IPS-20b (cell line): Measurements from ENCODE around the gene SMAD2.

Experiments used
- H3K27ac ChIP-seq: one replicate; pipeline ENCODE4 v1.5.1; 2013; ENCODE audit warnings: low read length
- H3K27me3 ChIP-seq: 2 replicates; pipeline ENCODE4 v1.6.1; 2013; ENCODE audit warnings: mild to moderate bottlenecking, low read length, inconsistent platforms; ENCODE audit not compliant: insufficient read depth
- H3K36me3 ChIP-seq: 2 replicates; pipeline ENCODE4 v1.6.1; 2013; ENCODE audit warnings: low read depth, mild to moderate bottlenecking, inconsistent platforms, low read length, moderate library complexity; ENCODE audit not compliant: insufficient read depth
- H3K4me1 ChIP-seq: 2 replicates; pipeline ENCODE4 v1.6.1; 2013; ENCODE audit warnings: mild to moderate bottlenecking, control low read depth, inconsistent platforms, low read length, moderate library complexity; ENCODE audit not compliant: insufficient read depth
- H3K4me3 ChIP-seq: 2 replicates; pipeline ENCODE4 v1.5.1; 2013; ENCODE audit warnings: mild to moderate bottlenecking, low read length, inconsistent platforms
- H3K9ac ChIP-seq: 2 replicates; pipeline ENCODE4 v1.6.1; 2013; ENCODE audit warnings: low read depth, mild to moderate bottlenecking, inconsistent platforms, low read length, moderate library complexity
- H3K9me3 ChIP-seq: 2 replicates; pipeline ENCODE4 v1.6.1; 2013; ENCODE audit warnings: mild to moderate bottlenecking, low read depth, low read length, inconsistent platforms; ENCODE audit not compliant: insufficient read depth

Gene SMAD2

DNA sequence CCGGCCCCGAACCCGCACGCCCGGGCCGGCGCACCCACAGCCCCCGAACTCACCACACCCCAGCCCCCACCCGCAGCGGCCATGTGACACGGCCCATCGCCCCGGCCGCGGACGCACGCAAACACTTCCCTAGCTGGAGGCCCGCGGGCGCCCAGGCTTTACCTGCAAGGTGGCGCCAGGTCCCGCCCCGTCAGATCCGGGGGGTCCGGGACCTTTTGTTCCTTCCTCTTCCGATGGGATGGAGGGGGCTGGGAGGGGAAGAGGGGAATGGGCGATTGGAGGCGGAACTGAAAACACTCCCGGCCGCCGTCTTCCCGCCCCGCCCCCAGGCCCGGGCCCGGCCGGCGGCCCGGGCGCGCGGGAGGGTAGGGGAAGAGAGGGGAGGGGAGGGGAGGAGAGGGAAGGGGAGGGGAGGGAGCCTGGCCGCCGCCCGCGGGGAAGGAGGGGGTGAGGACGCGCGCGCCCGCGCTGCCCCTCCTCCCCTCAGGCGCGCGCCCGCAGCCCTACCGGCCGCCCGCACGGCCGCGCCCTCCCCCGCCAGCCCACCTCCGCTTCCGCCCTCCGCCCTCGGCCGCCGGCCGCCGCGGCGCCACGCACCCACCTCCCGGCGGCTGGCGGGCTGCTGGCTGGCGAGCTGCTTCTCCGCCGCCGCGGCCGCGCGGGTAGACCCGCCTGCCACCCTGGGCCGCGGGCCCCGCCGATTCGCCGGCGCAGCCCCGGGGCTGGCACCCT is at the start of gene SMAD2:
SMAD2 (minus strand) TSS at position 461 of the 732 bp plus-strand sequence. CDS start 33,903 bp downstream, outside the sequence.
- no peaks in the 10 kb centered on the region for H3K36me3 ChIP-seq
- peak within 1 kb of the TSS; percentile 96 for H3K4me3 ChIP-seq
- H3K9ac ChIP-seq, result peak within 1 kb of the TSS; percentile 95
- no peaks in the 10 kb centered on the region for H3K9me3 ChIP-seq
- peak within 1 kb of the TSS; percentile 92 for H3K27ac ChIP-seq
- H3K27me3 ChIP-seq, result no peaks in the 10 kb centered on the region
- H3K4me1 ChIP-seq, result peaks cover 37% of the 10 kb centered on the region

DNA sequence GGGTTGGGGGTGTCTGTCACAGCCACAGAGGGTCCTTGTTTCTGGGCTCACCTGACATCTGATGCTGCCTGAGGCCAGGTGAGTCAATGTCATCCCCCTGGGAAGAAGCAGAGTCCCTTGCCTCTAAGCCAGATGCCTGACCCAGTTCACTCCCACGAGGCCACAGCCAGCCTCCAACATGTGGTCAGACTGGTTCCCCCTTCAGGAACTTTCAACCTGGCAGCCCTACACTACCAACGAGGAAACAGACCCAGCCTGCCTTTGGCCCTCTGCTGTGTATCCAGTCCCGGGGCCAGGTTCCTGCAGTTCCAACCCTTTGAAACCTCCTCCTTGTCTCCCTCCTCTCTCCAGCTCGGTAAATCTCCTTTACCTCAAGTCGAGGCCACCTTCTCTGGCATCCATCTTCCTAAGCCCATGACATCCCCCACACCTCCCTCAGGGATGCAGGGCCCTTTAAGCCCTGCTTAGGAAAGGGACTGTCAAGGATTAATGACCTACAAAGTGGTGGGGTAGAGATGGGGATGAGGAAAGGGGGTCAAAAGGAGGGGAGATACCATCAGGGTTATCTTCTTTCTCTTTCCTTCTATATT is 49.2 kb upstream of the SMAD2 start:
- Histone ChIP-seq H3K36me3 (no peaks in the 10 kb centered on the region), H3K4me1 (peaks cover 30% of the 10 kb centered on the region; the same call in 1 of the 2 replicates), H3K27me3 (no peaks in the 10 kb centered on the region), H3K9ac (no peak overlapping the region), H3K4me3 (no peak overlapping the region), H3K27ac (no peak overlapping the region), H3K9me3 (no peaks in the 10 kb centered on the region)

- no peak overlapping the region for H3K9ac ChIP-seq
- H3K4me1 ChIP-seq, result peaks cover 28% of the 10 kb centered on the region; the same call in 1 of the 2 replicates
- no peaks in the 10 kb centered on the region for H3K9me3 ChIP-seq
- no peak overlapping the region for H3K4me3 ChIP-seq
- H3K27ac ChIP-seq, result no peak overlapping the region
- H3K36me3 ChIP-seq, result no peaks in the 10 kb centered on the region
- no peaks in the 10 kb centered on the region for H3K27me3 ChIP-seq
These were observed 48.1 kb upstream of the SMAD2 start for GRCh38 chr18:47978603-47979002.

GRCh38 chr18:47978141-47978540 is 47.7 kb upstream of the SMAD2 start:
- Histone ChIP-seq H3K9me3 (no peaks in the 10 kb centered on the region), H3K27me3 (no peaks in the 10 kb centered on the region), H3K4me1 (peaks cover 32% of the 10 kb centered on the region; the same call in 1 of the 2 replicates), H3K9ac (no peak overlapping the region), H3K27ac (no peak overlapping the region), H3K4me3 (no peak overlapping the region), H3K36me3 (no peaks in the 10 kb centered on the region)

DNA sequence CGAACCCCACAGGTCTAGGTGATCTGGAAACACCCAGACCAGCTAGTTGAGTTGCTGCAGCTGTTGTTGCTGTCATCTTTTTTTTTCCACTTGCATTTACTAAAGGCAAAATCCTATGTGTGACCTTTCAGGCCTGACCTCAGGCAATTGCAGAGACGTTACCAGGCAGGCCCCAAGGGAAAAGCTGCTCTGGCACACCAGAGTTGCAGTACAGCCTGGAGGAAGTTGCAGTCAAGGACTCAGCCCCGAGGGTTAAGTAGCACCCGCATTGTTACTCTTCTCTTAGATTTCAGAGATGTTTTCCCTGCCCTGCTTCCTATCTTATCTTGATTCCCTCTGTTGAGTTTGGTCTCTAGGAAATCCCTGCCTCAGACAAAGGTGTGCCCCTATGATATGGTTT is 45.2 kb upstream of the SMAD2 start:
- H3K36me3 ChIP-seq, result no peaks in the 10 kb centered on the region
- no peak overlapping the region for H3K9ac ChIP-seq
- H3K27ac ChIP-seq, result no peak overlapping the region
- H3K4me3 ChIP-seq, result no peak overlapping the region
- no peaks in the 10 kb centered on the region for H3K27me3 ChIP-seq
- no peaks in the 10 kb centered on the region for H3K9me3 ChIP-seq
- H3K4me1 ChIP-seq, result peaks cover 34% of the 10 kb centered on the region

DNA sequence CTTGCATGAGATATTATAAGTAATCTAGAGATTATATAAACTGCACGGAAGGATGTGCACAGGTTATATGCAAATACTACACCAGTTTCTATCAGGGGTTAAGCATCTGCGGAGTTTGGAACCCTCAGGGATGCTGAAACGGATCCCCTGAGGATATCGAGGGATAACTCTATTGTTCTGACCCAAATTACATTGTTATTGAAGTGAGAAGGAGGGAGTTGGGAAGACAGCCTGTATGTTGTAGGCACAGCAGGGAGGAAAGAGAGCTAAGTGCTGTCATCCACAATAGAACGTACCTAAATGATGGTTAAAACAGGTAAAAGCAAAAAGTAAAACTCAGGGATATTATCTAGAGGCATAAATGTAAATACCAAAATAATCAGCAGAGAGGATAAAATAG is 44.6 kb upstream of the SMAD2 start:
- Histone ChIP-seq H3K4me3 (0 out of 2 replicates have a peak overlapping the region, but pooled peaks have one; percentile 8), H3K36me3 (no peaks in the 10 kb centered on the region), H3K9ac (no peak overlapping the region), H3K9me3 (no peaks in the 10 kb centered on the region), H3K4me1 (peaks cover 34% of the 10 kb centered on the region), H3K27me3 (no peaks in the 10 kb centered on the region), H3K27ac (no peak overlapping the region)

DNA sequence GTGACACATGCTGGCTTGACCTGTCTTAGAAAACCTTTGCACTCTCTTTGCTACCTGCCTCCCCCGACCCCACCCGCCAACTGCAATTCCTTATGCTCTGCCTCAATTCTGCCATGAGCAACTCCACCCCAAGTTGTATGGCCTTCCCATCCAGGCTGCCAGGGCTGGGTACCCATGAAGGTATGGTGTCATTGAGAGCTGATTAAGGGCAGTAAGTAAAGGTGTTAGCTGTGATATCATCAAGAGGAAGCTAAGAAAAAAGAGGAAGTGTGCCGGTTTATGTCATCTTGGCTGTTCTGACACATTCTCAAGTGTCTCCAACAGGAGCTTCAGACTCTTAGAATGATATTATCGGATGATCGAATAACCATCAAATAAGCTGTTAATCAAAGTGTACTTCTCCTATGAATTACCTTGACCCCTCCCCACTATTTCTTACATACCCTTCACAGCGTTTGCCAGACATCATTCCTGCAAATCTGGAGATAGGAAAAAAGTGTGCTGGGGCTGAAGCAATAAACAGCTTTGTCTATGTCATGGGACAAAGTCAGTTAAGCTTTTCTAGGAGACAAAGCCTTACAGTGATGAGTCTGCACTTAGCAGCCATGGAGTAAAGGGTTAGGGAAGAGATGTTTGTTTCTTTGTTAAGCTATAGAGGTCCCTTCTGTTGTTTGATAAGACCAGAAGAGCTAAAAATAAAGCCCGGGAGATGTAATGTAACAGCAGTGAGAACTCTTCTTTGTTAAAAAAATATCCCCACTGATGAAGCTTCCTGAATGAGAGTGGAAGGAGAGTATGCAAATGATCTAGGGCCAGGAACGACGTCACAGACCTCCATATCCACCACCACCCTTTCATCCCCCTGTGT is 40.4 kb upstream of the SMAD2 start:
- H3K27me3 ChIP-seq, result no peaks in the 10 kb centered on the region
- no peak overlapping the region for H3K4me3 ChIP-seq
- H3K4me1 ChIP-seq, result peaks cover 43% of the 10 kb centered on the region
- peaks cover 8% of the 10 kb centered on the region; the same call in 1 of the 2 replicates for H3K9me3 ChIP-seq
- H3K27ac ChIP-seq, result no peak overlapping the region
- H3K9ac ChIP-seq, result no peak overlapping the region
- no peaks in the 10 kb centered on the region for H3K36me3 ChIP-seq

DNA sequence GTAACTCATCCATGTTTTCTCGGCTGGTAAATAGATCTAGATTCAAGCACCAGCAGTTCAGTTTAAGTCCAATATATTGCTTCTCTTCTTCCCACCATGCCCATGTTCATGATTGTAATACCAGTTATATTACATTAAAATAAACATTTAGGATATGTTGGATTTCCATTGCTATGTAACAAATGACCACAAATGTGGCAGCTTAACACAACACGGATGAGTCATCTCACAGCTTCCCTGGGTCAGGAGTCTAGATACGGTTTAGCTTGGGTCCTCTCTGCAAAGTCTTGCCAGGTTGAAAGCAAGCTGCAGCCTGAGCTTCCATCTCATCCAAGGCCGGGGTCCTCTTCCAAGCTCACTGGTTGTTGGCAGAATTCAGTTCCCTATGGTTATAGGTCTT is 39.4 kb upstream of the SMAD2 start:
- no peak overlapping the region for H3K4me3 ChIP-seq
- H3K9ac ChIP-seq, result no peak overlapping the region
- H3K9me3 ChIP-seq, result peaks cover 8% of the 10 kb centered on the region; the same call in 1 of the 2 replicates
- H3K36me3 ChIP-seq, result no peaks in the 10 kb centered on the region
- H3K27ac ChIP-seq, result no peak overlapping the region
- H3K4me1 ChIP-seq, result peaks cover 34% of the 10 kb centered on the region
- H3K27me3 ChIP-seq, result no peaks in the 10 kb centered on the region

GRCh38 chr18:47968721-47969120 is 38.3 kb upstream of the SMAD2 start:
- H3K4me1 ChIP-seq, result peaks cover 27% of the 10 kb centered on the region
- no peak overlapping the region for H3K27ac ChIP-seq
- H3K9me3 ChIP-seq, result peaks cover 8% of the 10 kb centered on the region; the same call in 1 of the 2 replicates

GRCh38 chr18:47968006-47968676 is 37.7 kb upstream of the SMAD2 start:
- Histone ChIP-seq H3K4me3 (peak overlapping the region; percentile 34), H3K9me3 (peaks cover 8% of the 10 kb centered on the region; the same call in 1 of the 2 replicates), H3K27ac (peak overlapping the region; percentile 73), H3K27me3 (no peaks in the 10 kb centered on the region), H3K9ac (peak overlapping the region; percentile 49; the same call in 1 of the 2 replicates), H3K4me1 (peaks cover 21% of the 10 kb centered on the region), H3K36me3 (no peaks in the 10 kb centered on the region)

More at GRCh38 chr18:47968721-47969120, 38.3 kb upstream of the SMAD2 start:
- peak overlapping the region; percentile 49; the same call in 1 of the 2 replicates for H3K9ac ChIP-seq
- H3K4me3 ChIP-seq, result no peak overlapping the region
- no peaks in the 10 kb centered on the region for H3K36me3 ChIP-seq
- H3K27me3 ChIP-seq, result no peaks in the 10 kb centered on the region

DNA sequence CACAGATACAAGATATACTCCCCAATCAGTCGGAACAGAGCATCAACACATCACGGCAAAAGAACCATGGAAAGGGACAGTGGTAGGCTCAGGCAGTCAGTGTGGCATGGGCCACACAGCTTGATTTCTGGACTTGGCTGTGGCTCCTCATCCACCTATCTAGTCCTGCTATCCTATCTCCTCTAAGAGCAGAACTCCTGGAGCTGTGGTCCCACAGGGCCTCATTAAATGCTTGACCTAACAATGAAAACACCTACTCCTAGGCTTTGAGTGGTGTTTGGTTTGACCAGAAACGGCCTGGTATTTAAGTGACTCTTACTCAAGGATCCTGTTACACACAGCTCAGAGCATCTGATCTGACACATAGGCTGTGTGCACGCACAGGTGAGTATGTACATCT is 33.6 kb upstream of the SMAD2 start:
- Histone ChIP-seq H3K36me3 (no peaks in the 10 kb centered on the region), H3K27ac (no peak overlapping the region), H3K4me1 (peaks cover 9% of the 10 kb centered on the region), H3K9me3 (peaks cover 30% of the 10 kb centered on the region), H3K4me3 (no peak overlapping the region), H3K9ac (no peak overlapping the region), H3K27me3 (no peaks in the 10 kb centered on the region)
